ENCODE measurements around the gene FXYD6.

FXYD6 gene

DNA sequence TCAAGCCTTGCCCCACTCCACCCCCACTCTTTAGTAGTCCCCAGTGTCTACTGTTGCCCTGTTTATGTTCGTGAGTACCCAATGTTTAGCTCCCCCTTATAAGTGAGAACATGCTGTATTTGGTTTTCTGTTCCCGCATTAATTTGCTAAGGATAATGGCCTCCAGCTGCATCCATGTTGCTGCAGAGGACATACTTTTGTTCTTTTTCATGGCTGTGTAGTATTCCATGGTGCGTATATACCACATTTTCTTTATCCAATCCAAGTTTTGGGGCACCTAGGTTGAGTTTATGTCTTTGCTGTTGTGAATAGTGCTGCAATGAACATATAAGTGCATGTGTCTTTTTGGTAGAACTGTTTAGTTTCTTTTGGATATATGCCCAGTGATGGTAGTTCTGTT is 16.2 kb upstream of the FXYD6 start:
- no peak for DNase-seq
- intact Hi-C loops (cut with DNase I), result no loop called here

DNA sequence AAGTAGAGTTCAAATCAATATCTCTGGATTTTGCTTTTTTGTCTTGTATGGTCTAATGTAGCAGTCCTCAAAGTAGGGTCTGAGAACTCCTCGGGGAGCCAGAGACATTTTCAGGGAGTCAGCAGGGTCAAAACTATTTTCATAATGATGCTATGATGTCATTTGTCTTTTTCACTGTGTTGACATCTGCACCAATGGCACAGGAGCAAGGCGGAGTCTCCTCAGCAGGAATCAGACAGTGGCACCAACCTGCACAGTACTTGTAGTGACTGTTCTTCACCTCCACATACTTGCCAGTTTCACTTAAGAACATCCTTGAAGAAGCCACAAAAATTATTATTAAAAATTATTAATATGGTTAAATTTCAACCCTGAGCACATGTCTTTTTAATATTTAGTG is 14.9 kb upstream of the FXYD6 start:
- intact Hi-C loops (cut with DNase I), result no loop called here
- DNase-seq, result no peak

DNA sequence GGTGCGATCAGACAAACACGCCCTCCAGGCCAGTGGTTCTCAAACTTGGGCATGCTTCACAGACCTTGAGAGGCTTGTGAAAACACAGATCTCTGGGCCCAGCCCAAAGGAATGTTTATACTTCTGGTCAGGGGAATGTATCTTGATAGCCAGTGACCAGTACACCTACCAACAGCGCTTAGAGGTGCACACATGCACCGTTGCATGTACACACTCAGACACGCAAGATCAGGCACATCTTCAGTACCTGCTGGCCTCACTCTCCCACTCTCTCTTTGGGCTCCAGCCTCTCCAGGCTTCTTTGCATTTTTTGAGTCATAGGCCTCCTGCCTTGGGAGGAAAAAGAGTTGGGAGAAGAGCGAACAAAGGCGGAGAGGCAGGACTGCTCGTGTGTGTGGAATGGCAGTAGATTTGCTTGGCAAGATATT is 11.7 kb upstream of the FXYD6 start:
- DNase-seq, result peak in 1 of 10 donors; percentile 76
- intact Hi-C loops (cut with DNase I), result no loop called here

DNA sequence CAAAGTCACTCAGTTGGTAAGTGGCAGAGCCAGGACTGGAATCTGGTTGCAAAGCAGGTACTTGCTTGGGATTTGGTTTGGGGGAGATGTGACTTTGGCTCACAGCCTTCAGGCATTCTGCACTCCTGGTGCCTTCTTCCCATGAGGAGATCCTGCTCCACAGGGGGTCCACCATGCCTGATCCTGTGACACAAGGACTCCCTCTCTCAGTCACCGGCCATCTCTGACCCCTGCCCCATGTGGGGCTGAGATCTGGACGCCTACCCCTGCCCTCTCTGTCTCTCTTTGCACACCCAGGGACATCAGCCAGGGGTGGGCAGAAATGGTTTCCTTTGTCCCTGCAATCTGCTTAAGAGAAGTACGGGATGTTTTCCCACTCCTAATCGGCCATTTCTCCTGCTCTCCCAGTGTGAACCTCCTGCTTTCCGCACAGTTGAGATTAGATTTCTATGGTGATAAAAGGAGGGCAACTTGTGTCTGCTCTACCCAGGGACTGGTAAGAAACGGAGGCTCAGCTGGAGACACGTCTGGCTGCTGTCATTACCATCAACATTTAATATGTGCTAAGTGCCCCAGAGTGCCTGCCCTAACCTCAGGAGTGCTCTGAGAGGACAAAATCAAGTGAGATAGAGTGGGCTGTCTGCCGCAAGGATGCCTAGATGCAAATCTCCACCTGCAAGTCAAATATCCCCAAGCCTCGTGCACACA is 11.1 kb upstream of the FXYD6 start:
- DNase-seq, result no peak

DNA sequence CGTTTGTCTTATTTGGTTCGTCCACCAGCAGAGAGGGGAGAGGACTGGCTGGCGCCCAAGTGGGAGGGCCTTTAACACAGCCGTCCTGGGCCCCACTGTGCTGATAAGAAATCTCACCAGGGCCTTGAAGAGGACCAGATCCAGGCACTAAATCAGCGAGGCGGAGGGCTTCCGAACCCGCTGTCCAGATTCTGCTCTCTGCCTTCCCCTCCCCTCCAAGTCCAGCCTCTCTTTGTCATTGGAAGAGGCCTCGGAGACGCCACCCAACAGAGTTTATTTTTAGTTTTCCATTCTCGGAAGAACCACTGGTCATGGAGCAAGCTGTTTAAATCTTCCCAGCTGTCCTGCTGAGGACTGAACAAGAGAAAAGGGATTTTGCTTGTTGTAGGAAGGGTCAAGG is 9.3 kb upstream of the FXYD6 start:
- DNase-seq, result peak in 1 of 10 donors; percentile 43
- intact Hi-C loops (cut with DNase I), result no loop called here

More for the DNA sequence above, 11.1 kb upstream of the FXYD6 start:
- intact Hi-C loops (cut with DNase I), result no loop called here

DNA sequence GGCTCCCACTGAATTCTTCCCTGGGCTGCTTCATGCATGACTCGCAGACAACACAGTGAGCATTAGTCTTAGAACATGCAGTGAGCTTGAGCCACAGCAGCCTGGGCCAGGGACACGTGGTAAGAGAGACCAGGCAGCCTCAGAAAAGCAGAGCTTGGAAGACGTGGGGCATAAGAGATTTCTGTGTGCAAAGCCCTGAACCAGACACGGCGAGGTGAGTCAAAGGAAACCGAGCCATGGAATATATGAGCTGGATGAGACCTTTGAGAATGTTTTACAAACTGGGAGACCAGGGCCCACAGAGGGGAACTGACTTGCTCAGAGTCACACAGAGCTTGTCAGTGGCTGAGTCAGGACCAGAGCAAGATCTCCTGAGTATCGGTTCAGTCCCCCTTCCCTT is 8.5 kb upstream of the FXYD6 start:
- peak in 1 of 10 donors; percentile 40 for DNase-seq
- intact Hi-C loops (cut with DNase I), result no loop called here

DNA sequence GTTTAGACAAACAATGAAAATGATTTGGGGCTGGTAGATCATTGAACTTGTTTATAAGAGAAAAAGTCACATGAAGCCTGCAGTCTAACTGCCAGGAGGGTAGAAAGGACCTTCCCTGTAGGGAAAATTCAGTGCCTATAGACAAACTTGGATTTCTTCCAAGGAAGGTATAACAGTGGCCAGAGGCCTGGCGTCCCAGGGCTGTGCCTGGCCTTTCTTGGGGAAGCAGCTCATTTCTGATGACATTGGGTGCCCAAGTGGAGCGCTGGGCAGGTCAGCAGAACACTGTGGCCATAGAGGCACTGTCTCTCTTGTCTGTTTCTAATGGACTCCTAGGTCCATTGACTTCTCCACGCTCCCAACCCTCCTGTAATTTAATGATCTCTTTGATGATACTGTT is 6.6 kb upstream of the FXYD6 start:
- no peak for DNase-seq
- intact Hi-C loops (cut with DNase I), result no loop called here

DNA sequence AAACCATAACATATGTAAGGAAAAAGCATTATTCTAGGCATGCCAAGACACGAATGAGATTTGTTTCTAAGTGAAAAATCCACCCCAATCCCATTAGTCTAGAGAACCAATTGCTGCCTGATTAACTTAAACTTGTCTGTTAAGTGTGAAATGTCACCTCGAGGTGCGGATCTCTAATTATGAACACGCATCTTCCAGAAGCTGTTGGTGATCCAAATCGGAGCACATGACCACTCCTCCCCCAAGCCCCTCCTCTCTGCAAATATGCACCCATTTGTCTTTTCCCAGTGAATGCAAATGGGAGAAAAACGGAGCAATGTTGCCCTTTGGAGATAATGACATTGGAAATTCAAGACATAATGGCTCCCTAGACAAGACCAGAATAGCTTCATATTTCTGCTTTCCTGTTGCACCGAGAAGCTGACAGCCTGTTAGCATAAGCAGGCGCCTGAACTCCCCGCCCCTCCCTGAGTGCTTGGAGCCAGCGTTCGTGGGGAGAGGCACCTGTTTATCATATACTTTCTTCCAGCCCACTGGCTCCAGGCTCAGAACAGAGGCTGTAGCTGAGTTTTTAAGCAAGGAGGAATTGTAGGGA is 6.0 kb upstream of the FXYD6 start:
- intact Hi-C loops (cut with DNase I), result no loop called here
- peak in 5 of 10 donors; percentile 56 to 93 (median 82) for DNase-seq

DNA sequence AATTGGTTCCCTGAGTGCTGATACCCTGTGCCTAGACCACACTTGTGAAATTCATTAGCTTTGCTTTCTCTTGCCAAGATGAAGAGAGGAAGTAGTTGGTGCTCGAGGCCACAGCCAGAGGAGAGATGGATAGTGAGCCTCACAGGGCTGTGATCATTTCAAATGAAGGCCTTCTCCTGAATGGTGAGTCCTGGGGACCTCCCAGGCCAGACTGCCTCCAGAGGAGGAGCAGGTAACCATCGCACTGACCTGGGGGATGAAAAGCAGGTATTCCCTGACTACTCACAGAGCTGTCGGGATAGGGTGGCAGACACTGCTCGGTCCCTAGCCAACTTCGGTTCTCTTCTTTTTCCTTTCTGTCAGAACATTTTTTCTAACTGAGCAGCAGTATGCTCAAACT is 4.8 kb upstream of the FXYD6 start:
- intact Hi-C loops (cut with DNase I), result no loop called here
- DNase-seq, result peak in 1 of 10 donors; percentile 10

DNA sequence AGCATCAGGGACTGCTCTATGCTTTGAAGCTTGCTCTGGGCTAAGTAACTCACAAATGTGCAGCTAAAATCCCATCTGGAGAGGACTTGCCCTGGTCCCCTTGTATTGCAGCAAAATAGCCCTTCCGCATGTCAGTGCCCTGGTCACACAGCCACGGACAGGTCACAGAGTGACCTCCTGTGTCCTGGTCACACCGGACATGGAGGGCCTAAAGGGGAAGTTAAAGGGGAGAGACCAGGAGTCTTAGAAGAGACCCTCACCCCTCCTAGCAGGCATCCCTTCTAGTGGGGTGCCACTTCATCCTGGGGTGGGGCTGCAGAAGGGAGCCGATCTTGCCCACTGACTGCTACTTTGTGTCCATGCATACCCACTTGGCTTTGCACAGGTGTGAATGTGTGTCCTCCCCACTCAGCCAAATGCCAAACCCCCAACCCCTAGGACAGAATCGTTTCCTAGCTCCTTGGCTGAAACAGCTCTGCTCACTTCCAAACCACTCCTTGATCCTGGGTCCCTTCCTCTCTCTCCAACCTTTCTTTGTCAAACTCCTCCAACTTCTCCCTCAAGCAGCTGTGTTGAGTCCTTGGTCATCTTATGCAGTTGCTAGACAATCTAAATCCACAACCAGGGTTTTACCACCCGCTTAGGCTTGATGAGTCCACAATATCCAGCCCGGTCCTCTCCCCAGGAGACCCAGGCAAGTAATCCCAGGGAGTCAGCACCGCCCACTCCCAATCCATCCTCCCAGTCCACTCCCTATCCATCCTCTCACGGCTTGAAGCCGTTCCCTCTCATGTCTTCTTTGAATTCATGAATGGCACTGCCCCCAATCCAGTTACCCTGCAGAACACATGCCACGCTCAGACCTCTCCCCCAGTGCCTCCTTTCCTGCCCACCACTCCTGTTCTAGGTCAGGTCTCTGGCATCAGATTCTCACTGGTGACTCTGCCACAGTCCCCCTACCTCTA is 3.3 kb upstream of the FXYD6 start:
- peak in 1 of 10 donors; percentile 36 for DNase-seq
- intact Hi-C loops (cut with DNase I), result no loop called here

DNA sequence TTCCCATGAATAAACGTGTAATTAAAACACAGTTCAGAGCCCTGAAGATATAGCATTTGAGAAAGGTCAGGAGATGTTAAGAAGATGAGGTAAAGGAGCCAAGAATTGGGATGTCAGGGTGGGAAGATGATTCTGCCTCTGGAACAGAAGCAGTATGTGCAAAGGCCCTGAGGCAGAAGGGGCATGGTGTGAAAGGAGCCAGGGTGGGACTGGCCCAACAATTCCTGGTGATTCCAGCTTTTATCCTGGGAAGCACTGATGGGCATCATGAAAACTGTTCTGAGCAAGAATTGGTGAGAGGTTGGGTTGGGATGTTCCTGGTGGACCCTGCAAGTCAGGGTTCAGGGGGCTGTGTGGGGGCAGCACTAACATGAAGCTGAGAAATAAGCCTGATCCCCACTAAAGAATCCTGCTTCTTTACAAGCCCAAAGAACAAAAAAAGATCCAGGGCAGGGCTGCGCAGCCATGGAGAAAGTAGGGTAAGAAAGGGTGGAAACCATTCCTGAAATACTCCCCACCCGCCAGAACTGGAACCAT is 2.5 kb upstream of the FXYD6 start:
- no peak for DNase-seq
- intact Hi-C loops (cut with DNase I), result no loop called here

DNA sequence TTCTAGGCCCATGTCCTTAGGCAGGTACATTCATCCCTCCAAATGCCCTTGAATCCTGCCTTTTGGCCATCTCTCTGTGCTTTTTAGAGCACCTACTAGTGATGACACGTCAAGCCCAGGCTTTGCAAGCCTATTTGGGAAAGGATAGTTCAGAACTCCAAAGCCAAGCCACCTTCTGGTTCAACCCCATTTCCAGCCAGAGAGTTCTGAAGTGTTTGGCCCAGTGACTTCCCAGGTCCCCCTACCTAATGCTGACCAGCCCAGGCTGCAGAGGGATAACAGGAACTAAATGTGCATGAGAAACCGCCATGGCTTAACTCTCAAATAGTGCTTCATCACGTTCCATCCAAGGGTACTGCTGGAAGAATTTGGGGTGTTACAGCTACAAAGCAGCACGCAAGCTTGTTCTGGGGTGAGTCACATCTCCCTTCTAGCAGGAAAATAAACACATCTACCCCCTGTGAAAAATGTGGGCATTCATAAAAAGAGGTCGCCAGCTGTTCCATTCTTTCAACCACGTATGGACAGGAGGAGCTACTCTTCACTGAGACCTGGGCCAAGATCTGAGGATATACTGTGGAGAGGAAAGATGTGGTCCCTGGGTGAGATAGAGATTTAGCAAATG is 2.0 kb upstream of the FXYD6 start:
- no peak for DNase-seq
- intact Hi-C loops (cut with DNase I), result no loop called here

DNA sequence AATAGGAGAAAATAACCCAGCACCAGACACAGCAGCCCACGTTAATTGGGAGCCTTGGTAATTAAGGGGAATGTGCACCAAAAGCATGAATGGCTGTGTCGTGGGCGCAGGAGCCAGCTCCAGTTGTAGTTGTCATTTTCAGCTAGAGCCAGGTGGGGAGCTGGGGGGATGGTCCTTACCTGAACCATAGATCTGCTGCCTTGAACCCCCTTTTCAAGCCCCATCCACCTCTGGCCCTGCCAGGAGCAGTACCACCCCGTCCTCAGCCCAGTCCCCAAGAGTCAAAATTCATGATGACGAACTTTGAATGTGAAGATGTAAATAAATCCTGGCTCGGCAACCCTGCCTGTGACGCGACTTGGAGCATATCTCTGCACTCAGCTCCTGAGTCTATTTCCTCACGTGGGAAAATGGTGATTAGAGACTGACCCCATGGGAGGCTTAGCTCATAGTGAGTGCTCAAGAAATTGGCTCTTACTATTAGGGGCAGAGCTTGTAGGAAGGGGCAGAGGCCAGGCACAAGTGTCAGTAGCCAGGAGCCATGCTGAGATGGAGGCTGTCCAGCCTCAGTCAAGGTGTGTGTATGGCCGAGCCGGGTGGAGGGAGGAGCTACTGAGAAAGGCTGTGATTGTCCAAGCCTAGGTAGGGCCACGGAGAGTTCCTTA is 794 bp upstream of the FXYD6 start:
- DNase-seq, result peak in 1 of 10 donors; percentile 72
- intact Hi-C loops (cut with DNase I), result no loop called here

DNA sequence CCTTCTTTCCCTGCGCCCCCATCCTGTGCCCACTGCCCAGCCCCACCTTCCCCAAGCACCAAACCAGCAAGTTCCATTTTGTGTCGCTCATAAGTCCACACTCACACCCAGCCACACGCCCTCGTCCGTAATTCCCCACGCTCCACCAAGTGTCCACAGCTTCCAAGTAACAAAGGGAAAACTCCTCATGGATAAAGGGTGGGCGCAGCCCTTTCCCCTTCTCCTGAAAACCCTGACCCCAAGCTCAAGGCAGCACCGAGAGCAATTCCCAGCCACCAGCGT is 458 bp downstream of the FXYD6 start:
- intact Hi-C loops (cut with DNase I), result no loop called here
- no peak for DNase-seq

DNA sequence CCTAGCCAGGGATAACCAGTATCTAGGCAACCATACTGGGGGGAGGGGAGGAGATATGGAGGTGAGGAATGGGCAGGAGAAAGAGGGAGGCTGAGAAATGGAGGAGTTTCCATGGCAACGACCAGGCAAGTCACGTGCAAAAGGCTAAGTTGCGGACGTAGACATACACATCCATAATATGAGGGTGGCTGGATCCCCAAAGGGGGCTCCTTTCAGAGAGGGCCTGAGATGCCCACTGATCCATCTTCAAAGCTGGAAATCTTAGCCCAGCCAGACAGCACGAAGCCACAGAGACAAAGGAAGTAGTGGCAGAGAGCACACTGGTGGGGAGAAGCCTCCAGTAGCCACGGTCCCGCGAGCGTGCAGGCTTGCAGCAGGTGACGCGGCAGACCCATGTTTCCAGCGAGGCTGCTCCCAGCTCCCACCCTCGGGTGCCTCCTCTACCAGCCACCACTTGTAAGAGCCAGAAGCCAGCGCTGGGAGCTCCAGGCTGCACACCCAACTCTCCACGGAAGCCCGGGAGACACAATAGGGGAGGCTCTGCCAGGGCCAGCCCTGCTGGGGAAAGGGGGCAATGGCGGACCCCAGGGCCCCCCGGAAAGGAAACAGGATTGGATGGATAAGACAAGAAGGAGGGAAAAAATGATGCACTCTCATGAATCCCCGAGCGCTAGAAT is 938 bp downstream of the FXYD6 start:
- intact Hi-C loops (cut with DNase I), result no loop called here
- DNase-seq, result peak in 8 of 10 donors; percentile 36 to 94 (median 66)

DNA sequence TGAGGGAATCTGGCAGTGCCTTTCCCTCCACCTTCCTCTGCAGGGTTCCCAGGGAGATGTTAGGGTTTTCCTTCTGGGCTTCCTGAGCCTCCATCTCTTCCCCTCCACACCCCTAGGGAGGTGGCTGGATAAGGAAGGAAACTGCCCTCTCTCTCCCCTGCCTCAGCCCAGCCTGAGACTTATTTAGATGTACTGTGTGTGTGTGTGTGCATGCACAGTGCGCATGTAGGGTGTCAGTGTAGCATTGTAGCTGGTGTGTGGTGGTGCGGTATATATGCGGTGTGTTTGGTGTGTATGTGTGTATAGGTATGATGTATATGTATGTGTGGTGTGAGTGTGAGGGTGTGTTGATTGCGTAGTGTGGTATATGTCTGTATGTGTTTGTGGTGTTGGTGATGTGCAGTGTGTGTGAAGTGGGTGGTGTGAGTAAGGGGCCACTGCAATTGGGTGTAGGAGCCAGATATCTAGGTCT is 1.5 kb downstream of the FXYD6 start:
- intact Hi-C loops (cut with DNase I), result no loop called here
- DNase-seq, result no peak

DNA sequence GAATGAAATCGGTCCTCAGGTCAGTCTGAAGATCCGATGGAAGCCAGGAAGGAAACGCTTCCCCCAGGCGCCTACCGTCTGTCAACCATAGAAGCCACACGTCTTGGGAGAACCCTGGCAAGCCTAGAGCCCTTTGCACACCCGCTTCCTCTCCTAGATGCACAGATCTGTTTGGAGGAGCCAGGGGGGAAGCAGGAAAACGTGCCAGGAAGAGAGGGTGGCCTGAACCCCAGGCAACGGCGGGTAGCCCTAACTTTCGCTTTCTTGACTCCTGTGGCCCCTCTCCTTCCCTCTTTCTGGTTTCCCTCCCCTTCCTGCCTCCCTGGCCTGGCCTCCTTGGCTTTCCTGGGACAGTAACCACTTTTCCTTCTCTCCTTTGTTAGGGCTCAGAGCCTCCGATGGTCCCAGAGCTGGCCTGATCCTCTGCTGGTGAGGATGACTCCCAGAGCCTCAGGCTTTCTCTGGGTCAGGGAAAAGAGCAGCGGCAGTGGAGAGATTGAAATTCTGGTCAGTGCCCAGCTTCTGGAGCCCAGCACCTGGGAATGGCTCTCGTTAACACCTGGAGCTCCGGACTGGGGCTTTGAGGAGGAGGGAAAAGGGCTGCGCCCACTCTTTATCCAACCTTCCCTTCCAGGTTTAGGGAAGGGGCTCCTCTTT is 2.1 kb downstream of the FXYD6 start:
- DNase-seq, result no peak
- intact Hi-C loops (cut with DNase I), result no loop called here

DNA sequence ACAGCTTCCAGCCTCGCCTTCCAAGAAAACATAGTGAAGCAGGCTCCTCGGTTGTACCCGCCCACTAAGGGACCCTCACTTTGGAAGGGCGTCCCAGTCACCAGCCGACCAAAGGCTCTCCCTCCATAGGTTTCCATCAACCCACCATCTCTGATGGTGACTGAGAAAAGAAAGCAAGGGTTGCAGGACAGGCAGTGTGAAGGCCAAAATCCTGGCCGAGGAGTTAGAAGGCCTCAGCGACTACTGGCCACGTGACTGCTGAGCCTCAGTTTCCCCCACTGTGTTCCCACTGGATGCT is 2.7 kb downstream of the FXYD6 start:
- DNase-seq, result no peak
- intact Hi-C loops (cut with DNase I), result no loop called here

Measured in posterior cingulate gyrus (tissue), 11 donors.